ENCODE results near the gene ASB6.

The ASB6 gene, protein sequence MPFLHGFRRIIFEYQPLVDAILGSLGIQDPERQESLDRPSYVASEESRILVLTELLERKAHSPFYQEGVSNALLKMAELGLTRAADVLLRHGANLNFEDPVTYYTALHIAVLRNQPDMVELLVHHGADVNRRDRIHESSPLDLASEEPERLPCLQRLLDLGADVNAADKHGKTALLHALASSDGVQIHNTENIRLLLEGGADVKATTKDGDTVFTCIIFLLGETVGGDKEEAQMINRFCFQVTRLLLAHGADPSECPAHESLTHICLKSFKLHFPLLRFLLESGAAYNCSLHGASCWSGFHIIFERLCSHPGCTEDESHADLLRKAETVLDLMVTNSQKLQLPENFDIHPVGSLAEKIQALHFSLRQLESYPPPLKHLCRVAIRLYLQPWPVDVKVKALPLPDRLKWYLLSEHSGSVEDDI

DNA sequence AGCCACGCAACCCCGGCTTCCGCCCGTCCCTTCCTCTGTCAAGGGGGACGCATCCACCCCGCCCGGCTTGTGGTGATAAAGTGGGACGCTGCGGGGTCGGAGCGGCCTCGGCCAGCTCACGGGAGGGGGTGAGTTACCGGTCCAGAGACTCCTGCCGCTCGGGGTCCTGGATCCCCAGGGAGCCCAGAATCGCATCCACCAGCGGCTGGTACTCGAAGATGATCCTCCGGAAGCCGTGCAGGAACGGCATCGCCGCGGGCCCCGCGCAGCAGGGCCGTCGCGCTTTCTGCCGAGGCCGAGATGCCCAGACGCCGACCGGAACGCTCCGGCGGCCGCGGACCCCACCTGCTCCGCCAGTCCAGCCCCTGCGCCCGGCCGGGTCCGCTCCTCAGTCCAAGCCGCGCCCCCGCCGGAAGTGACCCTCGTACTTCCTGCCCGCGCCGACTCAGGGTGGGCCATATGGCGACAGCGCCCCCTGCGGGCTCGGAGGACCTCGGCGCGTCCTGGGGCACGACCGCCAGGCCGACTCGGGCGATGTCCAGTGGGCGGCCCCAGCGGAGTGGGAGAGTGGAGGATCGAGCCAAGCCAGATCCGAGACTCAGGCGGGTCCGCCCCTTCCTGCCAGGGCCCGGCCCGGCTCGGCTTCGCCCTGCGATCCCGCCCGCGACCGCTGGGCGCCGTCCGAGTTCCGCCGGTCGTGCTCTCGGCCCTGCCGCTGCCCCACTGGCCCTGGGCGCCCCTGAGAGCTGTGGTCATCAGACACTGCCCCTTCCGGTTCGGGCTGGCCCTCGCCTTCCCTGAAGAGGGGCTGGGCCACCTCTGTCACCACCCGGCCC, at the start of gene ASB6:
Gene ASB6 (minus strand): TSS at position 402 of the 836 bp plus-strand sequence. CDS start 152 bp downstream, at position 250.
- DNase-seq = peak; percentile 86

DNA sequence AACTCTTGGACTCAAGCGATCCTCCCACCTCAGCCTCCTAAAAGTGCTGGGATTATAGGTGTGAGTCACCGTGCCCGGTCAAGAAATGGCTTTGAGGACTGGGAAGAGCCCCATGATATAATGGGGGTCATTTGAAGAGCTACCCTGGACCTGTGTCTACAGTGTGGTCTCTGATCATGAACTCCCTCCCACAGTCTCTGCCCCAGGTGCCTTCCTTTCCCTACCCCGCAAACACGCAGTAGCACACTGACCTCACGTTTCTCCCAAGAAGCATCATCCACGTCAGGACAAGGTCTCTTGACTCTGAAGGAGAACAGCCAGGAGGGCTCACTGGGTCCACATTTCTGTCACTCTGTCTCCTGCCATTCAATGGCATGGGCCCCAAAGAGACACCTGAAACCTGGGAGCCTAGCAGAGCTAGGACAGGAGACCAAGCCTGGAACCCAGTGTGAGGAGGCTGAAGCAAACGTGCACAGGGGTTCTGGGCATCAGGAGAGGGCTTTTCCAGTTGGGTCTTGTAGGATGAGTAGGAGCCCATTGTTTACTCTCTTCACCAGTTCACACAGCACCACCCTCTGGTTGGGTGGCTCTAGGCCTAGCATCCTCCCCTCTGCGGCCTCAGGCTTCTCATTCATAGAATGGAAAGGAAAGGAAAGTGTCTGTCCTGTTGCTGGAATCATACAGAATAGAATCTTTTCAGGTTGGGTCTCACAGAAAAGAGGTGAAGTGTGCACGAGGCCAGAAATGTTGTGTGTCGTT, 46.5 kb upstream of the ASB6 start:
- no peak for DNase-seq

DNA sequence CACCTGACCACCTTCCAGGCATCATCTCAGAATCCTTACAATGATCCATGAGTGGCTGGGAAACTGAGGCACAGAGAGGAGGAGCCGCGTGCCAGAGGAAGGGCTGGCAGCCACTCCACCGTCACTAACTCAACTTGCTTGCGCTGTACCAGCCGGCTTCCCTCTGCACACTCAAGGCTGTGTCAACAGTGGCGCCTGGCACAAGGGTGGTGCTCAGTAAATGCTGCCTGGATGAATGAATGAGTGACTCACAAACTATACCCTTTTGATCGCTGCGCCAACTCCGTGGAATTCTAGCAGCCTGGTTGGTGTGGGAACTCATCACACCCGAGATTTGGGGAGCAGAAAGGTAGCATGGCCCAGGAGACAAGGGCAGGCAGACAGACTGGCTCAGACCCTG, 45.4 kb upstream of the ASB6 start:
- DNase-seq = no peak

DNA sequence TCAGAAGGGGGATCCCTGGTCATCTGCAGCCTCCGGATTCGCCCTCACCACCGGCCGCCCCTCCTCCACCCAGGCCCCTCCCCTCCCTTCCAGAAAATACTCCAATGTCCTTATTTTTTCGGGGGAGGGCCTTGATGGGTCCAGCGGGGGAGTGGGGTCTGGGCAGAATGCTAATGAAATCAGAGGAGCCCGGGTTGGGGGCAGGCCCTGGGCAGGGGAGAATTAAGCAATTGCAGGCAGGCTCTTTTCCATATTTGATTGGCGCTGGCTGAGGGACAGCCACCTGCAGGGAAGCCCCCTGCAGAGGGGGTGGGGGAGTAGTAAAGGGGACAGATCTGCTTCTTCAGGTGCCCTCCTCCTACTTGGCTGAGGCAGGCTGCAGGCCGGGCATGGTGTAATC, 44.8 kb upstream of the ASB6 start:
- no peak for DNase-seq

DNA sequence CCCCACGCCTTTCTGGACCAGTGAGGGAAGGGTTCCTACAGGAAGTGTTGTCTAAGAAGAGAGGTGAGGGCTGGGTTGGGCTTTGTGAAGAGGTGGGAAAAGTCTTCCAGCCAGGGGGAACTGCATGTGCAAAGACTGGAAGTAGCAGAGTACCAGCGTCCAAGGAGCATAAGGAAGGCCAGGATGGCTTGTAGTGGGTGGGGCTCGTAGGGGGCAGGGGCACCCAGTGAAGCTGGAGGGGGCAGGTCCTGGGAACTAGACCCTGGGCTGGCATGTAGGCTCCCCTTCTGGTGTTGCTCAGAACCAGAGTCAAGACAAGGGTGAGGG, 43.9 kb upstream of the ASB6 start:
- DNase-seq = no peak

DNA sequence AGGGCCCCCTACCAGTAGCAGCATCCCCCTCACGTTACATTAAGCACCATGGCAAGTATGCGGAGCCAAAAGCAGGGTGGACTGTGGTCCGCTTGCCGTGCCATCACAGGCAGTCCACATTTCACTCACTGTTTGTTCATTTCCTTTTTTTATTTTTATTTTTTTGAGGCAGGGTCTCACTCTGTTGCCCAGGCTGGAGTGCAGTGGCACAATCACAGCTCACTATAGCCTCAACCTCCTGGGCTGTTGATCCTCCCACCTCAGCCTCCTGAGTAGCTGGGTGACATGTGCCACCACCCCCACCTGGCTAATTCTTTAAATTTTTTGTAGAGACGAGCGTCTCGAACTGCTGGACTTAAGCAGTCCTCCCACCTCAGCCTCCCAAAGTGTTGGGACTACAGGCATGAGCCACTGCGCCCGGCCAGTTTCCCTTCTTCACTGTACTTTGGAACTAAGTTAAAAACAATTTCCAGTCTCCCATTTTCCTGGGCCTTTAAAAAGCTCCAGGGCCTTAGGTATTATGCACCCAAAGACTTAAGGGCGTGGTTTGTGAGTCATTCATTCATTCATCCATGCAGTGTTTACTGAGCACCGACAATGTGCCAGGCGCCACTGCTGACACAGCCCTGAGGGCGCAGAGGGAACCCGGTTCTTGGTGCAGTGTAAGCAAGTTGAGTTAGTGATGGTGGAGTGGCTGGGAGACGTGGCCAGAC, 43.4 kb upstream of the ASB6 start:
- DNase-seq = no peak

DNA sequence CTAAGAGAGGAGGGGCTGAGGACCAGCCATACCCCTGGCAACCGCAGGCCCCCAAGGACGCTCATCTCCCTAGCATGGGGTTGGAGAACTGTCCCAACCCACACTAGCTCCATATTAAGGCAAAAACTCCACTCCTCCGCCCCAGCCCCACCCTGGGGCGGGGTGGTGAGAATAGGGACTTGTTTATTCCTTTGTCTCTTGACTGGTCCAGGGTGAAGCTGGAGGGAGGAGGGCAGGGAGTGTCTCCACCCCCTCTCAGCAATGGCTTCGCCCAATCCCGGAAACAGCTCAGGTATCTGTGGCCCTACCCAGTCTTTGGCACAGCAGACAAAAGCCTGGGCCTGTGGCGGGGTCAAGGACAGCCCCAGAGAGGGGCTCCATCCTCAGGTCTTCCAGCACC, 40.4 kb upstream of the ASB6 start:
- no peak for DNase-seq

DNA sequence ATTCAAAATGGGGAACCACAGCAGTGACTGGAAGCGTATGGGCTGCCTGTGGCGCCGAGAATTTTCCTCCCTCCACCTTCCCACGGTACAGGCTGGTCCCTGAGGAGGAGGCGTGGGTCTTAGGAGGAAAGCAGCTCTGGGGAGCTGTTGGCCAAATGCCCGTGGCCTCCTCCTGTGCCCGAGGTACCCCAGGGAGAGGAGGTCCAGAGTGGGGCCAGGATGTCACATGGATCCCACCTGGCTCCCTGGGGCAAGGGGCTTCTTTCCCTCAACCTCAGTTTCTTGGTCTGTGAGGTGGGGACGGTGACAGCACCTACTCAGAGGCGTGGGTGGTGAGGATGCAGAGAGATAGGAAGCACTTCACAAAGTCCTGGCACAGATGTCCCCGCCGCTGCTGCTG, 40.0 kb upstream of the ASB6 start:
- no peak for DNase-seq

DNA sequence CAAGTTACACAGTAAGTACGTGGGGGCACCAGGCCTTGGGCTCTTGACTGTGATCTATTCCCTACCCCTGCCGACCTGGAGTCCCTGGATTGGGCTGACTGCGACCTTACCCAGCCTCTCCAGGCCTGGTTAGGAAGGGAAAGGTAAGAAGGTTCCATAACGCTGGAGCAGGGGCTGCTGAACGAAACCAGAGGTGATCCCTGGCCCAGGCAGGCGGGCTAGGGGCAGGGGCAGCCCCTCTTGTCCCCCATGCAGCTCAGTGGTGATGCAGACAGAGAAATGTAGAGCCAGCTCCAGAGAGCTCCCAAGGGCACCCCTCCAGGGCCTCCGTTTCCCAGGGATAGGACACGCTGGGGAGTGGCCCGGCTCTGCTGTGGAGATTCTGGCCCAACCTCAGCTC, 37.6 kb upstream of the ASB6 start:
- no peak for DNase-seq

DNA sequence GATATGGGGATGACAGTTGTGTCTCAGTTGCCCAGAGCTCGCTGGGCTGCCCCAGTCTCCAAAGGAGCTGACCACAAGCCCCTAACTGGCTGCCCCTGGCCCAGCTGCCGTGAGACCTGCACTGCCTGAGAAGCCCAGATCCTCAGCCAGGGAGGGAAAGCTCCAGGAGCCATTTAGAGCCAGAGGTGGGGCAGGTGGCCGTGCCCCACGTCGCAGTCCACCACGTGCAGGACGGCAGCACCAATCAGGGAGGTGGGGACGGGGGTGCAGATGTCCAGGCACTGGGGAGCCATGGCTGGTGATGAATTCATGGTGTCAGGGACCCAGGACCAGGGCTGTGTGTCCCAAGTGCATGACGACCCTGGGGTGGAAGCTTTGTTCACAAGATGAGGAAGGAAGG, 36.9 kb upstream of the ASB6 start:
- no peak for DNase-seq

DNA sequence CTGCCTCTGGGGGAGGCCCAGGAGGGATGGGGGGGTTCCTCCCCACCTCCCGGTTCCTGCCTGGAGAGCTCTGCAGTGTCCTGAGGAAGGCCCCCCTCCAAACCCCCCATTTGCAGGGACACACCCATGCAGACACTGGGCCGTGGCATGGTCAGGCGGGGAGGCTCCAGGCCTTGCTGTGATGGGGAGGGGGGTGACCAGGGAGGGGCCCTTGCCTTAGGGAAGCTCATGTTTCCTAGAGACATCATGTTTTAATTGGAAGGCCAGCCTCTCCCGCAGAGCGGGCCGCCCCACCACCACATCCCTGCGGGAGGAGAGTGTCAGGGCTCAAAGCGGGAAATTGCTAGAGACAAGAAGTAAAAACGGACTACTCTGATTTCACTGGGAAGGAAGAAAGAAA, 35.5 kb upstream of the ASB6 start:
- DNase-seq = no peak

DNA sequence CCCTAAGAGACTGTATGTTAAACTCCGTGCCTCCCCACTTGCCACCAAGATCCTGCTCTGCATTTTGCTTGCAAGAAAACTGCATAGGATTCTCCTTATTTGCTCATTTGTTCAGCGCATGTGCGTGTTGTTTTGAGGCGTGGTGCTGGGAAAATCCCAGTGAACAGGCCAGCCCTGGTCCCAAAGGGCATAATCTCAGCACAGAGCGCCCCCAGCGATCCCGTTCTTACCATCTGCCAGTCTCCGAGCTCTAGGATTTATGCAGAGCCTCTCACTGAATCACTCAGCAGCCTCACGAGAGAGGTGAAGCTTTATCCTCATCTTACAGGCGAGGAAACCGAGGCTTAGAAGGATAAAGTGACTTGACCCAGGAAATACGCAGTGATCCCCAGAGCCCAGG, 35.0 kb upstream of the ASB6 start:
- no peak for DNase-seq

DNA sequence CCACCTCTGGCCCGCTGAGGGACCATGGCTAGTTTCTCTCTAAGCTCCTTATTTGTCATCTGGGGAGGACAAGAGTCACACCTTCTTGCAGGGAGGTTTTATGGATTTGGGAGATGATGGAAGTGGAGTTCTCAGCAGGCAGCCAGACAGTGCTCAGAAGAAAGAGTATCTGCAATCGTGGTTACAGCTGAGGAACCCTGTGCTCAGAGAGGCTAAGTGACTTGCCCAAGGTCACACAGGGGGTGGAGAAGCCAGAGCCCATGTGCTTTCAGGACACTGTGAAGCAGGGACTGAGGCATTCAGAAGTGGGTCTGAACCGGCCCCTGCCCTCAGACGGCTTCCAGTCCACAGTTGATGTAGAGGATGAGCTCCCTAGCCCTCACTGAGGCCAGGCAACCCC, 34.3 kb upstream of the ASB6 start:
- no peak for DNase-seq

DNA sequence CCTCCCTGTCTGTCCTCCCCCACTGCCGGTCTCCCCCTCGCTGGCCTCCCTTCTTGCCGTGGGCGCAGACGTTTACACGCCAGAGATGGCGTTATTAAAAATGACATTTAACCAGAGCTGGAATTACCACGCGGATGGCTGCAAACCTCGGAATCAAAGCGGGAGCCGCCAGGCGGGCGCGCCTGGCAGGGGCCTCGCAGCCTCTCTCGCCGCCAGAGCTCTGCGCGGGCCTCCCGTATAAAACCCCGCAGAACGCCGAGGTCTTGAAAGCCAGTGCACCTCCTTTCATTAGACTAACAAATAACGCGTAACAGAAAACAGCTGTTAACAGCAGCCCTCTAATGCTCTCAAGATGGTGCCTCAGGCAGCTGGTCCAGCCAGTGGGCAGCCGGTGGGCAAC, 33.7 kb upstream of the ASB6 start:
- DNase-seq = no peak

DNA sequence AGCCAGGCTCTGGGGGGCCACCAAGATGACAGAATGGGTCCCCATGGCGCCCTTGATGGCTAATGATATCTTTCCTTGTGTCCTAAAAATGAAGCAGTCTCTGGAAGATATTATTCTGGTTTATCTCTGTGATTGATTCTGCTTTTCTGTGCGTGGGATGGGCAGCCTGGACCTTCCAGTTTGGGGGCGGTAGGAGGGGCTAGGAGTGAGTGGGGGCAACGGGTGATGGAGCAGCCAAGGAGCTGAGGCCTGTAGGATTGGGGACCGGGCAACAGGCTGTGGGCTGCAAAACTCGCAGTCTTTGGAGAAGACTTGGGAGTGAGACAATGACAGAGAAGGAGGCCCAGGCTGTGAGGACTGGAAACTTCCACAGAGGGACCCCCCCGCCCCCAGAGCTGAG, 32.3 kb upstream of the ASB6 start:
- no peak for DNase-seq

DNA sequence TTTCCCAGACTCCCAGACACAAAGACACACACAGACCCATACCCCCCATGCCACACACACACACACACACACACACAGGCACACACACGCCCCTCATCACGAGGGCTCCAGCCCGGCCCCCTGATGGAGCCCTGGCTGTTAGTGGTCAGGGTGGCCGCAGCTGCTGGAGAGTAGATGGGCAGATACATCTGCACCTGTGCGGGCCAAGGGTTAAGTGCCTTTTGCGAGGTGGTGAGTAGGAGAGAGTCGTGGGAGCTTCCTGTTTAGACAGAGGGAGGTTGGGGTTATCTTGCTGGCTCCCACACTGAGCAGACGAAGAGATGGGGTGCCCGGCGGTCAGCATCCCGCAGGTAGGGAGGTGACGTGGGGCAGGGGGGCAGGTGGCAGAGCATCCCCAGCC, 31.7 kb upstream of the ASB6 start:
- no peak for DNase-seq

DNA sequence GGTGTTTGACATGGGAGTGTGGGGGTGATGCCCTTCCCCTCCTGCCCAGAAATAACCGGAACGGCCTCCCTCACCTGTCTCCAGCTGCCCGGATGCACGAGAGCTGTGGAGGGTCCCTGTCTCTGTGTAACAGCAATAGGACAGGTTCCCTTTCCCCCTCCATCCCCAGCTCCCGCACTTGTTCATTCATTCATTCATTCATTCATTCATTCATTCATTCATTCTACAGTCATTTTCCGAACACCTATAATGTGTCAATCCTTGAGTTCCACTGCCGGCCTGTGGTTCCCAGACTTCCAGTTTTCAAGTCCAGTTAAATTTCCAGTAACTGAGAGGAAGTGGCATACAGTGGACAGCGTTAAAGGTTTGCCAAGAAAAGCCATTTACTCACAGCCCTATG, 30.8 kb upstream of the ASB6 start:
- no peak for DNase-seq

DNA sequence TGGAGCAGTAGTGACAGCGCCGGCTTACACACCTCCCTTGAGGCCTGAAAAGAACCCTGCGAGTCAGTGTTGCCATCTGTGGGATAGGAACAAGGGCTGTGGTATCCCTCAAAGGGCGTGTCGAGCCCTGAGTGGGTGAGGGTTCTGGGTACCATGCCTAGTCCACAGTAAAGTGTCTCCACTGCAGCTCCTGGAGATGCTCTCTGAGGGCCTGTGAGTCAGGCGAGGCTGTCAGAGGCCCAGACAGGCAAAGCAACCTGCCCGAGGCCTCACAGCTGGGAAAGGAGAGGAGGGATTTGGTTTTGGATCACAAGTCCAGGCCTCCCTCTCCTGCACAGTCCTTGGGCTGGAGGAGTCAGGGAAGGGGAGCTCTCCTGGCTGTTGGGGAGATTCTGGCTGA, 29.6 kb upstream of the ASB6 start:
- DNase-seq = no peak

DNA sequence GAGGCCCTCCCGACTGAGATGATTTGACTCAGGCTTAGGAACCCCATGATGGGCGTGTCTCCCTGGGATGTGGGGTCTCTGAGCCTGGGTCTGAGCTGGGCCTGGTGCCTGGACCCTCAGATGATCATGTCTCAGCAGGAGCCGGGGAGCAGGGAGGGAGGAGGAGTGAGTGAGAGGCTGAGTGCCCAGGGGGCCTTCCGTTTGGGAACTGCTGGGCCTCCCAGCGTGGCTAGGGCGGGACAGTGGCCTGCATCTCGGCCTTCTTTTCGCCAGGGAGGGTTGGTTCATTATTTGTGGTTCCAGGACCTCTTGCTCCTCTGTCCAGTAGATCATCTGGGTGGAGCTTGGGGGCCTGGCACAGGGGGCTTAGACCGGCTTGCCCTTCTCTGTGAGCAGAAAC, 29.1 kb upstream of the ASB6 start:
- DNase-seq = no peak

DNA sequence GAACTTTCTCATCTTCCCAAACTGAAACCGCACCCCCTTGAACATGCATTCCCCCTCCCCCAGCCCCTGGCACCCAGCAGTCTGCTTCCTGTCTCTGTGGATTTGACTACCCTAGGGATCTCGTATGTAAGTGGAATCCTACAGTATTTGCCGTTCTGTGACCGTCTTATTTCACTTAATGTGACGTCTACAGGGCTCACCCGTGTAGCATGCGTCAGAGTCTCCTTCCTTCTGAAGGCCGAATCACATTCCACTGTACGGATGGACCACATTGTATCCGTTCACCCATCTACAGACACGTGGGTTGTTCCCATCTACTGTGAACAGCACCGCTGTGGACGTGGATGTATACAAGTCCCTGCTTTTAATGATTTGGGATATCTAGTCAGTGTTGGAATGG, 28.0 kb upstream of the ASB6 start:
- DNase-seq = no peak

DNA sequence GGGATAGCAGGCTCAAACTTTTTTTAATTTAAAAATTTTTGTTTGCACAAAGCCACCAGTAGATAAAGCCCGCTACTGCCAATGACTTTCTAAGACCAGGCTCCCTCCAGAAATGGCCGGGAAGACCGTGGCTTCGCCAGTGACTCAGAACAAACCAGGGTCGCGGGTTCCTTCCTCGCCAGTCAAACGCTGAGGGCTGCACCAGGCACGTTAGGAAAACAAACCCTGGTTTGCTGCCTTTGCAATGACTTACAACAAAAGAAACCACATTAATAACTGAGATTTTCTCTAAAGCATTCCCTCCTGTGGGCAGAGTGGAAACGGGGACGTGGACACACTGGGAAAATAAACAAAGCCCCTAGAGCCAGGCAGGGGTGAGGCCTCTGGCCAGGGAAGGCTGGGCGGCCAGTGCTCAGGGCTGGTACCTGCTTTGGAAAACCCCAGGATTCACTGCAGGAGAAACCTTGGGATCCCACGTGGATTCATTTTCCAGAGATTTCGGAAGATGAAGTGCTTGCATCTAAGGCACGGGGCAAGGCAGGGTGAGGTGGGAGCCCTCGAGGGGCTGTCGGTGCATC, 27.3 kb upstream of the ASB6 start:
- no peak for DNase-seq

DNA sequence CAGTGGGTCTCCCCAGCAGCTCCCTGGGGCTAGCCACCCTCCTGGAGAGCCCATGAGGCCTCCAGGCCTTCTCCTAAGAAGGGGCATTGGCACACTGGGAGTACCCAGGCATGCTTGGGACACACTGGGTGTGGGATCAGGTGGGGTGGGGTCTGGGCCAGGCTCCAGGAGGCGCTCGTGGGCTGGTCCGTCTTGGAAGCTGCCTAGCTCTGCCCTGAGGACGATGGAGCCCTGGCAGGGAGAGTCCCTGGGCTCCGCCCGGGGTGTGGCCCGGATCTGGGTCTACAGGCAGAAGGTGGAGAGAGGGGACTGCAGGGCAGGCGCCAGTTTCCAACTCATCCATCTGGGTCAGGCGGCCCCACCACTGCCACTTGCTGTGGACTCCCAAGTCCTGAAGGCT, 25.9 kb upstream of the ASB6 start:
- no peak for DNase-seq

DNA sequence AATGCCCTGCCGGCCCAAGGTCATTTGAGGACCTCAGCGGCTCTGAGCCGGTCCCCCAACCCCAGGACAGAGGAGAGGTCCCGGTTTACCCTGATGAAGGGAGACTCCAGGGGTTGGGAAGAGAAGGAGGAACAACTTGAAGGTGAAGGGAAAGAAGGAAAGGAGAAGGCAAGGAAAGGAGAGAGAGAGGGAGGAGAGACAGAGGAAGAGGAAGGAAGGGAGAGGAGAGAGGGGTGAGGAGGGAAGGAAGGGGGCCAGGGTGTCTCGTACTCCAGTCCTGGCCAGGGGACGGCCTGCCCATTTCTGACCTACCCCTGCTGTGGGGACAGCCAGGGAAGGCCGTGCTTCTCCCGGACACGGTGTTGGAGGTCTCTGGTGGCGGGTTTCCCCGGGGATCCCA, 25.4 kb upstream of the ASB6 start:
- DNase-seq = no peak
